Colonic mucosa (tissue), 4 donors: ENCODE results near the gene FIP1L1. TPM values are rescaled to one million over a fixed set of nuclear protein-coding genes. Genes with fewer than 3 reads are reported as not detected.
A peak's percentile ranks its signal among the peaks of the same experiment; 100 is the strongest.

Experiments used
- DNase-seq: peaks from one replicate; pipeline ENCODE4 v3.0.0-alpha.2; 2020
- H3K27ac ChIP-seq: fragments of 200-600 bp; one replicate; pipeline ENCODE4 v1.8.0; 2021
- H3K27me3 ChIP-seq: fragments of 200-600 bp; one replicate; pipeline ENCODE4 v1.8.0; 2021
- H3K36me3 ChIP-seq: fragments of 200-600 bp; one replicate; pipeline ENCODE4 v1.8.0; 2021
- H3K4me1 ChIP-seq: fragments of 200-600 bp; one replicate; pipeline ENCODE4 v1.8.0; 2021; ENCODE audit warnings: mild to moderate bottlenecking
- H3K4me3 ChIP-seq: fragments of 200-600 bp; one replicate; pipeline ENCODE4 v1.8.0; 2021
- H3K9ac ChIP-seq, 2 donors: one replicate each; pipeline ENCODE4 v1.7.0; 2013; ENCODE audit warnings: control low read depth in 2 of 2, low read depth in 2 of 2, low read length in 2 of 2
- H3K9me3 ChIP-seq: fragments of 200-600 bp; one replicate; pipeline ENCODE4 v1.8.0; 2021
- intact Hi-C: fragments of 100-400 bp; cut with DNase I; formaldehyde crosslinking; loops from one replicate; pipeline ENCODE4 v1.14.1; 2022
- total RNA-seq, 2 donors: library from RNA; stranded (reverse); fragmentation: NEBNext Ultra II Directional in 1 of 2; extraction: Animal tissue kit (Norgen Biotek cat#: 25700) in 1 of 2; gene quantifications; one replicate each; pipeline ENCODE4 v1.2.1, GENCODE V29; 2021
- TF ChIP-seq, protein P1 (sequence below): fragments of 200-600 bp; IDR thresholded peaks from one replicate; pipeline ENCODE4 v1.8.0; 2022; ENCODE audit warnings: antibody characterized with exemption, mild to moderate bottlenecking
- donor health status: healthy.
- donor health status: DM: no; HTN: no; CAD: no.
- donor health status: DM: no; HTN: no; CAD: no.

The FIP1L1 gene
- total RNA-seq, 2 donors from 2014 or later = 38.8 to 46.6 TPM

DNA sequence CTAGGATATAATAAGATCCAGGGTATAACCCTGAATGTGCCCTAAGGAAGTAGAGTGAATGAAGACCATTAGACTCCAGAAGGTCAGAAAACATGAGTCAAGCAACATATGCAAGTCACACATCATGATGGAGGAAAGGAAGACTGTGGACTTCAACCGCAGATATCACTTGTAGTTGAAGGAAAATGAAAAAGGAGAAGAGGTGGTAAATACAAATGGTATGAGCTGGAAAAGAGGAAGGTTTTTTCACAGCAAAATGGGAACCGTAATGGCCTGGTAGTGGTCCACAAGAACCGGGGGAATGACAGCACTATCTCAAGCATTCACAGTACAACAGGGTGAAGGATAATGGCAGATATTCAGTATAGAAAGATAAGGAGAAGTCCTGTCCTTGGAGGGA is 6.4 kb upstream of the FIP1L1 start:
- Histone ChIP-seq H3K9ac (no peak overlapping the region), H3K4me1 (no peaks in the 10 kb centered on the region), H3K4me3 (no peak overlapping the region), H3K36me3 (no peaks in the 10 kb centered on the region), H3K9me3 (no peaks in the 10 kb centered on the region), H3K27me3 (no peaks in the 10 kb centered on the region), H3K27ac (no peak overlapping the region)
- TF ChIP-seq, protein P1, sequence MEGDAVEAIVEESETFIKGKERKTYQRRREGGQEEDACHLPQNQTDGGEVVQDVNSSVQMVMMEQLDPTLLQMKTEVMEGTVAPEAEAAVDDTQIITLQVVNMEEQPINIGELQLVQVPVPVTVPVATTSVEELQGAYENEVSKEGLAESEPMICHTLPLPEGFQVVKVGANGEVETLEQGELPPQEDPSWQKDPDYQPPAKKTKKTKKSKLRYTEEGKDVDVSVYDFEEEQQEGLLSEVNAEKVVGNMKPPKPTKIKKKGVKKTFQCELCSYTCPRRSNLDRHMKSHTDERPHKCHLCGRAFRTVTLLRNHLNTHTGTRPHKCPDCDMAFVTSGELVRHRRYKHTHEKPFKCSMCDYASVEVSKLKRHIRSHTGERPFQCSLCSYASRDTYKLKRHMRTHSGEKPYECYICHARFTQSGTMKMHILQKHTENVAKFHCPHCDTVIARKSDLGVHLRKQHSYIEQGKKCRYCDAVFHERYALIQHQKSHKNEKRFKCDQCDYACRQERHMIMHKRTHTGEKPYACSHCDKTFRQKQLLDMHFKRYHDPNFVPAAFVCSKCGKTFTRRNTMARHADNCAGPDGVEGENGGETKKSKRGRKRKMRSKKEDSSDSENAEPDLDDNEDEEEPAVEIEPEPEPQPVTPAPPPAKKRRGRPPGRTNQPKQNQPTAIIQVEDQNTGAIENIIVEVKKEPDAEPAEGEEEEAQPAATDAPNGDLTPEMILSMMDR = no peak
- no peak for DNase-seq
- intact Hi-C loops = no loop called here

DNA sequence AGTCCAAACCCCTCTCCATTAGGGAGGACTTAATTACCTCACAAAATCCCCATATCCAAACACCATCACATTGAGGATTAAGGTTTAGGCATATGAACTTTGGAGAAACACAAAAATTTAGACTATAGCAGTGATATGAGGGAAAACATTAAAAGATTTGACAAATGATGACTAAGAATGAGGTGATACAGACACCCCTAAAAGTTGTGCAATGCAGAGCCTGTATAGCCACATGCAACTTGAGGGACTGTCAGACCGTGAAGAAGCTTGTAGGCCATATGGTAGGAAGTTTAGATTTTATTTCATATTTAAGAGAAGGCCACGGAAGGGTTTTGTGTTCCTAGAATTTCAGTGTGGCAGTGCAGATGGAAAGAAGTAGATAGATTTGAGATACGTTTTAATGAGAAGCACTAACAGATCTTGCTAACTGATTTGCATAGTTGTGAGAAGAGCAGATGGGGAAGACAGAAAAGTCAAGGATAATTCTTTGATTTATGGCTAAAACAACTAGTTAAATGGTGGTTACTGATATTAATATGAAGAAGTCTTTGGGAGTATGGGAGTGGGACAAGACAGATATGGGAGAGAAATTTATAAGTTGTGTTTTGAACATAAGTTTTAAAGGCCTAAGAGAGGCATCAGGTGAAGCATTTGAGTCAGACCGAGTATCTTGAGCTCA is 5.5 kb upstream of the FIP1L1 start:
- no peaks in the 10 kb centered on the region for H3K4me1 ChIP-seq
- TF ChIP-seq, protein P1 = no peak
- no peak overlapping the region for H3K27ac ChIP-seq
- no peak overlapping the region for H3K9ac ChIP-seq
- no peaks in the 10 kb centered on the region for H3K9me3 ChIP-seq
- H3K4me3 ChIP-seq = no peak overlapping the region
- H3K27me3 ChIP-seq = no peaks in the 10 kb centered on the region
- DNase-seq = no peak
- intact Hi-C loops = no loop called here
- no peaks in the 10 kb centered on the region for H3K36me3 ChIP-seq

DNA sequence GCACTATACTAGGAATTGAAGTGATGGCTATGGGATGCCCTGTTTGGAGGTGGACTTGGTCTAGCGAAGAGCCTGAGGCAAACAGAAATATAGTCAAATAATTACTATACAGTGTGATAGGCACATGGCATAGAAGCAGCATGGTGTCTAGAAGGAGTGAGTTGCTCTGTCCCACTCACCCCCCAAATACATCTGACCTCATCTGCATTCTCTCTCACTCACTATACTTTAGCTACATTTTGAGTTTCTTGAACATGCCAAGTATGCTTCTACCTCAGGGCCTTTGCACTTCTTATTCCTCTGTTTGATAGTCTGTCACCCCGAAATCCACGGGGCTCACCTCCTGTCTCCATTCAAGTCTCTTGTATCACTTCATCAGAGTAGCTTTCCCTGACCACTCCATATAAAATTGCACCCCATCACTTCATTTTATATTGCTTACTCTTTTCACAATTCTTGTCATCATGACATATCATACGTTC is 2.6 kb upstream of the FIP1L1 start:
- no peaks in the 10 kb centered on the region for H3K36me3 ChIP-seq
- H3K9me3 ChIP-seq = no peaks in the 10 kb centered on the region
- TF ChIP-seq, protein P1 = no peak
- no peak overlapping the region for H3K27ac ChIP-seq
- intact Hi-C loops = no loop called here
- H3K9ac ChIP-seq = no peak overlapping the region
- no peak overlapping the region for H3K4me3 ChIP-seq
- peaks cover 9% of the 10 kb centered on the region for H3K4me1 ChIP-seq
- DNase-seq = no peak
- no peaks in the 10 kb centered on the region for H3K27me3 ChIP-seq

DNA sequence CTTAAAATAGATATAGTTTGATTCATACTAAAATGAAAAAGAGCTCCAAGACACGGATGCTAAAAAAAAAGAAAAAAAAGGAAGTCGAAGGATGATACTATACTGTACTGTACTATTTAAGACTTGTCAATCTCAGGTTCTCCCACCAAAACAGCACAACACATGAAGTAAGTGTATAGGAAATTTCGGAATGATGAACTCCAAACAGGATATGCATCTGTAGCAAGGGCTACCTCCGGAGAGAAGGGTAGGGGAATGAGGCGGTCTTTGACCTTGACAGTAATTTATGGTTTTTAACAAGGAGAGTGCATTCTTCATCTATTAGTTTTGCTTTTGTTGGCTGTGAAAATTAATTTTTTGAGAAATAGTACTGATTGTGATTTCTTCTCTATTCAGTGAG is 541 bp upstream of the FIP1L1 start:
- Histone ChIP-seq H3K27ac (peak overlapping the region; percentile 86), H3K4me3 (peak overlapping the region; percentile 86), H3K36me3 (no peaks in the 10 kb centered on the region), H3K27me3 (no peaks in the 10 kb centered on the region), H3K9me3 (no peaks in the 10 kb centered on the region), H3K9ac (peak overlapping the region in 1 of 2 donors; percentile 18), H3K4me1 (peaks cover 9% of the 10 kb centered on the region)
- intact Hi-C loops = no loop called here
- TF ChIP-seq, protein P1 = no peak
- DNase-seq = no peak

DNA sequence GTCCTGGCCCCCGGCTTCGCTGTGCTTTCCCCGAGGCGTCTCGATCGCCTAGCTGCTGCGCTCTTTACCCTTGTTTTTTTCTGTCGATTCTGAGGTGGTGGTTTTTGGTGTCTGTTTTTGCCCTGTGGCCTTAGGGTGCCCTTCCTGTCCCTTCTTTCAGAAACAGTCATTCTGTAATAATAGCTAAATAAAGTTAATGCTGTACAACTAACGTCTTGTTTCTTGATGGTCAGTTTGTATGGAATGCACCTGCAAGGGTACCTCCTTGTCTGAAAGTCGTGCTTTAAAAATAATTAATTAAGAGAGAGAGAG is 686 bp downstream of the FIP1L1 start:
- DNase-seq = no peak
- Histone ChIP-seq H3K27me3 (no peaks in the 10 kb centered on the region), H3K9me3 (no peaks in the 10 kb centered on the region), H3K36me3 (no peaks in the 10 kb centered on the region), H3K27ac (peak overlapping the region; percentile 86), H3K4me3 (peak overlapping the region; percentile 86), H3K4me1 (peaks cover 9% of the 10 kb centered on the region), H3K9ac (peak overlapping the region; percentile 85 to 96)
- intact Hi-C loops = no loop called here
- TF ChIP-seq, protein P1 = no peak
